Caco-2 (cell line): ENCODE measurements around the gene CDC14B. TPM values are rescaled to one million over a fixed set of nuclear protein-coding genes. Genes with fewer than 3 reads are reported as not detected.

Source experiments
- BruUV-seq: library from RNA; stranded (reverse); fragments of 400-500 nt; replicated peaks from 2 replicates; lab custom pipeline; 2021; lab: Mats Ljungman, UMichigan
- CTCF ChIA-PET: fragments of 300-600 bp; sonication (Branson Sonifier 250); formaldehyde crosslinking; loops from one replicate; lab custom pipeline; 2022; ENCODE audit warnings: antibody characterized with exemption; lab: Charles Lee
- POLR2A ChIA-PET: fragments of 300-600 bp; sonication (Branson Sonifier 250); formaldehyde crosslinking; loops from one replicate; lab custom pipeline; 2022; ENCODE audit warnings: antibody characterized with exemption; lab: Charles Lee
- DNase-seq, 2 experiments: peaks; one replicate each; pipeline versions ENCODE4 v3.0.0 to v3.0.0-alpha.2; 2020 to 2022
- H3K27me3 ChIP-seq: replicated peaks from 2 replicates; pipeline ENCODE4 v1.6.0; 2011; ENCODE audit warnings: low read length; ENCODE audit not compliant: control insufficient read depth, insufficient read depth
- H3K36me3 ChIP-seq: 2 replicates; pipeline ENCODE4 v1.5.1; 2011; ENCODE audit warnings: low read length; ENCODE audit not compliant: control insufficient read depth, insufficient read depth
- H3K4me1 ChIP-seq: fragments of 250-450 bp; sonication (Bioruptor Pico); 2 replicates; pipeline ENCODE4 v1.5.1; 2020; ENCODE audit warnings: mild to moderate bottlenecking
- H3K4me3 ChIP-seq: 2 replicates; pipeline ENCODE4 v1.5.1; 2011; ENCODE audit warnings: low read depth, mild to moderate bottlenecking, control low read depth, low read length
- H3K9me3 ChIP-seq: fragments of 250-450 bp; sonication (Bioruptor Pico); 2 replicates; pipeline ENCODE4 v1.5.1; 2020; ENCODE audit warnings: mild to moderate bottlenecking, moderate library complexity
- H3K27ac Mint-ChIP-seq: one replicate; pipeline ENCODE4 v1.8.0; 2022; ENCODE audit warnings: mixed read lengths; ENCODE audit not compliant: unreplicated experiment
- H3K27me3 Mint-ChIP-seq: one replicate; pipeline ENCODE4 v1.8.0; 2022; ENCODE audit warnings: mixed read lengths; ENCODE audit not compliant: insufficient read depth, unreplicated experiment
- H3K36me3 Mint-ChIP-seq: one replicate; pipeline ENCODE4 v1.8.0; 2022; ENCODE audit warnings: mild to moderate bottlenecking, mixed read lengths; ENCODE audit not compliant: insufficient read depth, unreplicated experiment
- H3K4me1 Mint-ChIP-seq: one replicate; pipeline ENCODE4 v1.8.0; 2022; ENCODE audit warnings: low read depth, mixed read lengths; ENCODE audit not compliant: unreplicated experiment
- H3K4me3 Mint-ChIP-seq: one replicate; pipeline ENCODE4 v1.8.0; 2022; ENCODE audit warnings: mild to moderate bottlenecking, moderate library complexity, mixed read lengths; ENCODE audit not compliant: unreplicated experiment
- H3K9me3 Mint-ChIP-seq: one replicate; pipeline ENCODE4 v1.8.0; 2022; ENCODE audit warnings: mixed read lengths; ENCODE audit not compliant: unreplicated experiment
- CTCF ChIP-seq, 2 experiments: fragments of 200-600 bp in 1 of 2; IDR thresholded peaks; 1 replicate in 1 of 2; 2 replicates in 1 of 2; pipeline versions ENCODE4 v1.5.1 to v1.8.0; 2011 to 2022; ENCODE audit warnings: antibody characterized with exemption in 1 of 2, control low read depth in 1 of 2, inconsistent platforms in 1 of 2, low read depth in 1 of 2, low read length in 1 of 2, mild to moderate bottlenecking in 1 of 2, moderate library complexity in 1 of 2; ENCODE audit not compliant: insufficient read depth in 1 of 2, severe bottlenecking in 1 of 2, unreplicated experiment in 1 of 2
- intact Hi-C: fragments of 100-400 bp; cut with micrococcal nuclease; formaldehyde crosslinking; loops from one replicate; pipeline ENCODE4 v1.10.0; 2022; ENCODE audit not compliant: unreplicated experiment
- total RNA-seq: library from RNA; stranded (reverse); gene quantifications from 2 replicates; pipeline ENCODE4 v1.2.3, GENCODE V29; 2022

Gene CDC14B
- total RNA-seq, 1 experiment from 2014 or later = 81.4 TPM

- Histone ChIP-seq H3K4me3 (no peak overlapping the region), H3K27me3 (no peaks in the 10 kb centered on the region), H3K36me3 (no peaks in the 10 kb centered on the region; the same call in 1 of the 2 replicates), H3K4me1 (no peaks in the 10 kb centered on the region), H3K9me3 (no peaks in the 10 kb centered on the region)
- H3K4me3 Mint-ChIP-seq = no peak overlapping the region
- no TSS peak for BruUV-seq
- H3K9me3 Mint-ChIP-seq = no peaks in the 10 kb centered on the region
- no peak for TF ChIP-seq CTCF (IDR thresholded peaks at IDR 0.05; ENCODE audit: insufficient read depth in 1 of 2, low read depth in 1 of 2, low read length in 1 of 2, severe bottlenecking in 1 of 2, unreplicated experiment in 1 of 2)
- H3K27me3 Mint-ChIP-seq = no peaks in the 10 kb centered on the region
- no peaks in the 10 kb centered on the region for H3K4me1 Mint-ChIP-seq
- DNase-seq = no peak
- ChIA-PET POLR2A (no interaction called here), CTCF (no interaction called here)
- peaks cover 71% of the 10 kb centered on the region for H3K36me3 Mint-ChIP-seq
- H3K27ac Mint-ChIP-seq = no peak overlapping the region
- intact Hi-C loops = no loop called here
Measured at GRCh38 chr9:96514800-96515158, 104.9 kb downstream of the CDC14B start.

- no peak overlapping the region for H3K4me3 Mint-ChIP-seq
- H3K4me3 ChIP-seq = no peak overlapping the region
- no peaks in the 10 kb centered on the region for H3K9me3 ChIP-seq
- intact Hi-C loops = no loop called here
- ChIA-PET CTCF (no interaction called here), POLR2A (no interaction called here)
- no peaks in the 10 kb centered on the region for H3K27me3 ChIP-seq
- H3K36me3 ChIP-seq = no peaks in the 10 kb centered on the region; the same call in 1 of the 2 replicates
- H3K36me3 Mint-ChIP-seq = peaks cover 71% of the 10 kb centered on the region
- H3K9me3 Mint-ChIP-seq = no peaks in the 10 kb centered on the region
- no TSS peak for BruUV-seq
- no peak overlapping the region for H3K27ac Mint-ChIP-seq
- no peaks in the 10 kb centered on the region for H3K27me3 Mint-ChIP-seq
- H3K4me1 ChIP-seq = no peaks in the 10 kb centered on the region
- H3K4me1 Mint-ChIP-seq = no peaks in the 10 kb centered on the region
- no peak for TF ChIP-seq CTCF (IDR thresholded peaks at IDR 0.05; ENCODE audit: insufficient read depth in 1 of 2, low read depth in 1 of 2, low read length in 1 of 2, severe bottlenecking in 1 of 2, unreplicated experiment in 1 of 2)
- no peak for DNase-seq
Measured at GRCh38 chr9:96514108-96514799, 105.4 kb downstream of the CDC14B start.

- Histone ChIP-seq H3K9me3 (no peaks in the 10 kb centered on the region), H3K36me3 (no peaks in the 10 kb centered on the region), H3K27me3 (no peaks in the 10 kb centered on the region), H3K4me3 (no peak overlapping the region), H3K4me1 (no peaks in the 10 kb centered on the region)
- Mint-ChIP-seq H3K4me1 (no peaks in the 10 kb centered on the region), H3K27ac (no peak overlapping the region), H3K27me3 (no peaks in the 10 kb centered on the region), H3K36me3 (peaks cover 71% of the 10 kb centered on the region), H3K4me3 (no peak overlapping the region), H3K9me3 (no peaks in the 10 kb centered on the region)
- no peak for DNase-seq
- intact Hi-C loops = no loop called here
- ChIA-PET CTCF (no interaction called here), POLR2A (no interaction called here)
- no TSS peak for BruUV-seq
- TF ChIP-seq CTCF (IDR thresholded peaks at IDR 0.05; ENCODE audit: insufficient read depth in 1 of 2, low read depth in 1 of 2, low read length in 1 of 2, severe bottlenecking in 1 of 2, unreplicated experiment in 1 of 2) = no peak
Measured at GRCh38 chr9:96513622-96514021, 106.0 kb downstream of the CDC14B start.
